ENCODE measurements around the gene RPL12.
"Not testable (repeated sequence)": the region's sequence is repeated elsewhere in the genome, so short reads cannot be mapped to it uniquely, and the experiment has no call there.

The RPL12 gene

DNA sequence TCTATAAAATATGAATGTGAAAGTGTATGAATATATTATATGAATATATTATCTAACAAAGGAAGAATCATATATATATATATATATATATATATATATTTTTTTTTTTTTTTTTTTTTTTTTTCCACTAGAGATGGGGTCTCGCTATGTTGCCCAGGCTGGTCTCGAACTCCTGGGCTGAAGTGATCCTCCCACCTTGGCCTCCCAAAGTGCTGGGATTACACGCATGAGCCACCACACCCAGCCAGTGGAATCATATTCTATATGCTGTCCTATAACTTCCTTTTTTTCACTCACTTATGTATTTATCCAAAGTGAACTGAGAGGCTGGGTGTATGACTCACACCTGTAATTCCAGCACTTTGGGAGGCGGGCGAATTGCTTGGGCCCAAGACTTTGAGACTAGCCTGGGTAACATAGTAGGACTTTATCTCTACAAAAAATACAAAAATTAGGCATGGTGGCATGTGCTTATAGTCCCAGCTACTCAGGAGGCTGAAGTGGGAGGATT, 15.3 kb upstream of the RPL12 start:
- FAIRE-seq = not testable (repeated sequence)

DNA sequence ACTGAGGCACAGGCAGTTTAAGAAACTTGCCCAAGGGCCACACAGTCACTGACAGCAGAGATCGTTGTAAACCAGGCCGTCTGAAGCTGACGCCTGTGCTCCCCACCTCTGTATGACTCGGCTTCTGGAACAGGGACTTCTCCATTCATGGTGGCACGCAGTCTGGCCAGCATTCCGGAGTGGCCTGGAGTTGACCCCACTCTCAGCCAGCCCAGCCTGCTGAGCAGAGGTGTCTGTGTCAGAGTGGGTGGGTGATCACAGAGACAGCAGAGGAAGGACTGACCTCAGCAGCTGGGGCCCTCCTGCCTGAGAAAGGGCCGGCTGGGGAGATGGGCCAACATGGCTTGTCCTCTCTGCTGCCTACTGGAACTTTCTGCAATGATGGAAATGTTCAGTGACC, 12.7 kb upstream of the RPL12 start:
- no peak for FAIRE-seq

DNA sequence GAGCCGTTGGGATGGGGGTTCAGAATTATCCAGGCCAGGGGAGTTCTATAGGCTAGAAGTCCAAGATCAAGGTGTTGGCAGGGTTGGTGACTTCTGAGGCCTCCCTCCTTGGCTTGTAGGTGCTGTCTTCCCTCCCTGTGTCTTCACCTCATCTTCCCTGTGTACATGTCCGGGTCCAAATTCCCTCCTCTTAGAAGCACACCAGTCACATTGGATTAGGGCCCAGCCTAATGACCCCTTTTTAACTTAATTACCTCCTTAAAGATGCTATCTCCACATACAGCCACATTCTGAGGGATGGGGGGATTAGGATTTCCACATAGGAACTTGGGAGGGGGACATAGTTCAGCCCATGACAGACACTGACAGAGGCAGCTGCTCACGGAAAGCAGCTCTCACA, 12.2 kb upstream of the RPL12 start:
- no peak for FAIRE-seq

DNA sequence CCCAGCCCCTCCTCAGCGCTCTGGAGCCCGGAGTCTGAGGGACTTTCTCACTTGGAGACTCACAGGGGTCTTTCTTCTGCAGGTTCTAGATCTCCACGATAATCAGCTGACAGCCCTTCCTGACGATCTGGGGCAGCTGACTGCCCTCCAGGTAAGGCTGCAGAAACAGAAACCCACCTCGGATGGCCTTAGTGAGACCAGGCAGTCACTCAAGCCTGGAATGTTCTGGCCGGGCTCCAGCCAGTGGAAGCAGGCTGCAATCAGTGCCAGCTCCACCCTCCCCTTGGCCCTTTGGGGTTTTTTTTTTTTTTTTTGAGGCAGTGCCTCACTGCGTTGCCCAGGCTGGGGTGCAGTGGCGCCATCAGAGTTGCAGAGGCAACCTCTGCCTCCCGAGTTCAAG, 7.7 kb upstream of the RPL12 start:
- no peak for FAIRE-seq

DNA sequence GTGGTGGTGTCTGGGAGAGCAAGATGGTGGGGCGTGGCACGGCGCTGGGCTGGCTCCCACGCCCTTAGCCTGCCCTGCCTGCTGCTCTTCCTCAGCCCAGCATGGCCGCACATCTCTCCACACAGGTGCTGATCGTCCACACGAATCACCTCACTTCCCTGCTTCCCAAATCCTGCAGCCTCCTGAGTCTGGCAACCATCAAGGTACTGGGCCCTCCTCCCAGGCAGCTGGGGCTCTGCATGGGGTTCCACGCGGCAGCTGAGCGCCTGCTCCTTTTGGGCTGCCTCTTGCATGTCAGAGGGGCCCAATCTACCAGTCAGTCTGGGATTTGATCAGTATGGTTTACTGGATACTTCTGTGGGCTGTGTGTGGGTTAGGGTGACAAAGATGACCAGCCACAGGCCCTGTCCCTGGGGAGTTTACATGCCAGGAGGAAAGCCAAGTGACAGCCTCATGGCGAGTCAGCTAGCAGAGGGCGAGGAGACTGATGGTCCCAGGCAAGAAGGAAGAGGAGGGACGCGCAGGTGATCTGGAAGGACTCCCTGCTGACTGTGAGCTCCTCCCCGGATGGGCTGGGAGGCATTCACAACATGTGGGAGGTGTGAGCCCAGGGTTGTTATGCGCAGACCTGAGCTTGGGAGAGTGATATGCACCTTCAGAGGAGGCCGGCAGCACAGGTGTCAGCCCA, 6.1 kb upstream of the RPL12 start:
- FAIRE-seq = no peak

DNA sequence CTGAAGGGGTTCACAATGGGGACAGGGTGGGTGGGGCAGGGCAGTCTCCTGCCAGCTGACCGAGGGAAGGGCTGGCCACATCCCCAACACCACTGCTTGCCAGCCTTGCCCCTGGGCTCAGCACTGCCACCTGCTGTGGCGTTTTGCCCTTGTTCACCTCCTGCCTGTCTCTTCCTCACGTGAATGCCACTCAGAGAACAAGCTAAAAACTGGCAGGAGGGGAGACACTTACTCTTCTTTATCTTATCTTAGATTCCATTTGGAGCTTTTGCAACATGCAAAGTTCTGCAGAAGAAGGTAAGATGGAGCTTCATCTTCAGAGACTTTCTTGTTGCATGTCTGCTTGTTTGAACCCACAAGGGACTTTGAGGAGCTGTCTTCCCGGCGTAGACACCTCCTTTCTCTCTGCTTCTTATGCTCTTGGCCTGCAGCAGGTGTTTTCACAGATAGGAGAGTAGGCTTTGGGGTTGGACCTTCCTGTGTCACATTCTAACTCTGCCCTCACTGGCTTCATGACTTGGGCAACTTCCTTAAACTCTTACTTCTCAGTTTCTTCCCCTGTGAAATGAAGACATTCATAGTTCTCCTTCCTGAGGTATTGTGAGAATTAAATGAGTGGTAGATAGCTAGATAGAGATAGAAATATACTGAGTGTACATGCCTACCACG, 4.3 kb upstream of the RPL12 start:
- FAIRE-seq = no peak

DNA sequence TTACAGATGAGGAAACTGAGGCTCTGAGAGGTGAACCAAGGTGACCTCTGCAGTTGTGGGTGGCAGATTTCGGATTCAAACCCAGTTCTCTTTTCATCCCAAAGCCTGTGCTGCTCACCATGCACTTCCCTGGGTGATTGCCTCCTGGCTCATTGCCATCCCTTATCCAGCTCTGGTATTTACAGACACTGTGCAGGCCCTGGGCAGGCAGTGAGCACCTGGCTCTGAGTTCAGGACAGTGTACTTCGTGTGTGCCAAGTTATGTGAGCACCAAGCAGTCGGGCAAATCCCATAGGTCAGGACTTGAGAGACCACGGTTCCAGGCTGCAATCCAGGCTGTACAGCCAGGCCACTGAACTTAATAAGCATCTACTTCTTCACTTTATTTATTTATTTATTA, 1.5 kb upstream of the RPL12 start:
- no peak for FAIRE-seq

DNA sequence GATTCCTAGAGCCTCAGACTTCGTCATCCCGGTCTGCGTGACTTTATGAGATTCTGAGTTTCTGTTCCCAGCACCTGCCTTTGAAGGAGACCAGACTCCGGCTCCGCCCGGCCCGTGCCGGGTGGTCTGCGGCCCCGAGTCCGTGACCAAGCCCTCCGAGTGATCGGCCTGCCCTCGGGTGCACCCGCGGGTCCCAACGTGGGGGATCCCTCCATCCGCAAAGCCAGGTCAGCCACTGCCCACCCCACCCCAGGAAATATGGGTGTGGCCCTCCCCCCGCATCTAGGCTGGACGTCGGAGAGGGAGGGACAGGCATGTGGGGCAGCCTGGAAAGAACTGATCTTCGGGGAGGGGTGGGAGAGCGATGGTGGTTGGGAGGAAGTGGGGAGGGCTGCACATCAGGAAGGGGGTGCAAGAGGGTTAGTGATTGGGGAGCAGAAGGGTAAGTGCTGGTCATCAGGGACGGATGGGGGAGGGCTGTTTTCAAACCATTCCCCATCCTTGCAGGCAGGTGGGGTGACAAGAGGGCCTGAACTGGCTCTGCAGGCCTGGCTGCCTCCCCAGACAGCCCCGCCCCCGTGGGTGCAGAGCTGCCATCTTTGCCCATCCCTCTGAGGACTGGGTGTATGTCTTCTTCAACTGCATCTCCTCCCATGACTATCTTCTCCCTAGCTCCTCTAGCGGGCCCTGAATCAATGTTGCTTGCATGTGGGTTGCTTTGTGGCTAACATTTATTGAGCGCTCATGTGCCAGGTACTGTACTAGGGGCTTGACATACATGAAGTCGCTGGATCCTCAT, 851 bp upstream of the RPL12 start:
- no peak for FAIRE-seq

DNA sequence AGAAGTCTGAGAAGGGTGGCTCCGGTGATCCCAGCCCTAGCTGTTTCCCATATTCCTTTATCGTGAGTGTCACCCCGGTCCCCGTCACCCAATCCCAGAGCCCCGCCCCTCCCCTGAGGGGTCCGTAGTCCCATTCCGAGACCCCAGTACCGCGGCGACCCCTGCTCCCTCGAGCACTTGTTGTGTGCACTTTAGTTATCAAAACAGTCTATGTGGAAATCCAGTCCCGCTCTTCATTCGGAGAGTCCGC, 327 bp upstream of the RPL12 start:
- no peak for FAIRE-seq

DNA sequence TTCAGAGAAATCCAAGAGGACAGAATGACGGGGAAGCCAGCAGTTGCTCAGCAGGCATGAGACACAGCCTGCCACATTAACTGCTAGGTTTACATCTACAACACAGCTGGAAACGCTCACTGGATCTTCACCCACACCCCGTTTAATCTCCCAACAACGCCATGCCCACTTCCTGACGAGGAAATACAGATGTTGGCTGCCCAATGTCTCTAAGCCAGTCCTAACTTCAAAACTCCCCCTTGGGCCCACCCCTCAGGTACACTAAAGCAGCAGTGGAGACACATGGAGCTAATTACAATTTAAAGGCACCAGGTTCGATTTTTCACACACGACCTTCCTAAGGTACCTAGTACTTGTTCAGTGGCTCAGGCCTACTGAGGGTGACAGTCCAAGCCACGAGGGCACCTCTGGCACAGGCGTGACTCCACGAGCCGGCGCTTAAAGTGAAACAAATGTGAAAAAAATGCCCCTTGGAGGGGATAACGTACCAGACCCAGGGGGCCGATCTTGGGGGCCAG, 904 bp downstream of the RPL12 start:
- FAIRE-seq = no peak

DNA sequence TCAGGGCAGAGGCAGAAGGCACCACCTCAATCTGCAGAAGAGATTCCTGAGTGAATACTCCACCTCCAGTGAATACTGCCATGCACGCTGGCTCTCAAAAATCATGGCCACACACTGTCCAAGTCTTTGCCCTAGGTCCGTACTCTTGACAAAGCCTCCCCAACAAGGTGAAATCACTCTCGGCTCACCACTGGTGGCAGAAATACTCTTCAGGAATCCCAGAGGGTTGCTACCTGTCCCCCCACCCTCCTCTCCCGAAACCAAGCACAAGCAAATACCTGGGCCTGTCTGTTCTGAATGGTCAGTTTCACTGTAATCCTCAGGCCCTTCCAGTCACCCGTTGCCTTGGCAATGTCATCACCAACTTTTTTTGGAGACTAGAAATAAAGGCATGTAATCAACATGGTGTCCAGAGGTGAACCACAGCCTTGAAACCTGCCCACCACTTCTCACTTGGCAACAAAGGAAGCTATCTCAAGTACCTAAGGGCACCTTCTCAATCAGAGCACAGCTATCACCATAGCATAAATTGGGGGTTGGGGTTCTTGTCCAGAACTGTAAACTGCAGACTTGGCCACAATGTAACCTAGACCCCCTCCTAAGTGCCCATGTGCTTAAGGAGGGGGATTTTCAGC, 1.8 kb downstream of the RPL12 start:
- no peak for FAIRE-seq

DNA sequence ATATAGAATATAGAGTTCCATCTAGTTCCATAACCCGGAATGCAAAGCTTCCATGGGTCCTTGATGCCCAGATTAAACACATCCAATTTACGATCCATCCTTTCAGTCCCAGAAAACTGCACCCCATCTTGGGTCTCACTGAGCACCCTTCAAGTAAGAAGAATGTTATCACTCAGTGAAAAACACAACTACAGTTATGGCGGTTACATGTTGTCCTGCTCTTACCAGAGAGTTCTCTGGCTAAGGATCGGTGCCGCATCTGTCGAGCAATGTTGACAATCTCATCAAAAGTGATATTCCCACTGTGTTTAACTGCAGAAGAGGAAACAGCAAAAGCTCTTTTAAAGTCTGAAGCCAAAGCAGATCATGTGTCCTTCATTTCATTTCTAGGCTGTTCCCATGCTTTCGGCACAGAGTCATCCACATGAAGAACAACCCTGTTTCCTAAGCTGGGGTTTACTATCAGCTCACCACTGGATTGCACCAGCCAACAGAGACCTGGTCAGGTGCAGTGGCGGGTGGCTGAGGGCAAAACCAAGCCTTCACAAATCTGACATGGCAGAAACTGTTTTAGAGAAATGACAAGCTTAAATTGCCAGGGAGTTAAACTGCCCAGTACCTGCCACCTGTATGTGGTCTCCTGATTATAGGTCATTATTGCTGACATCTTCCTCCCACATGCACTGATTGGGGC, 2.9 kb downstream of the RPL12 start:
- no peak for FAIRE-seq

DNA sequence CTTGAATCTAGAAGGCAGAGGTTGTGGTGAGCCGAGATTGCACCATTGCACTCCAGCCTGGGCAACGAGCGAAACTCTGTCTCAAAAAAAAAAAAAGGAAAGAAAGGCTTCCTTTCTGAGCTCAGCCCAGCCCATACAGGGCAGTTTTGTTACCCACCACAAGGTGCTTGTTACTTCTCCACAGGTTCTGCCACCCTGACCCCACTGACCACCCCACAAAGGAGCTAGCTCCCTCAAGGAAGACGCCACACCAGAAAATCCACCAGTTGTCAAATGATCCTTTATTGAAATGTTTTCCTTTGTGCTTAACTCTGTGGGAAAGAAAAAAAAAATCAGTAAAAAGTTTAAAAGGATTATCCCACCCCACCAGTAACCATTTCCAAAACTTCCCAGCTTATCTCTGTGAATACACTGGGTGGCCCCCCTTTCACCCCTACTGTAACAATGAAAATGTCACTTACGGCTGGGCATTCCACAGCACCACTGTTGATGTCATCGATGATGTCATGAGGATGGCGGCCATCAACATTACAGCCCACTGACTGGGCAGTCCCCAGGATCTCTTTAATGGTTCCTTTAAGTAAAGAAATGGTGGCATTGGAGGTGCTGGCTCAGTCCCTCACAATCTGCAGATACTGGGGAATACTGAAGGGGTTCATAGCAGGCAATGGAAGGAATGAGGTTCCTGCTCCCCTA, 3.6 kb downstream of the RPL12 start:
- no peak for FAIRE-seq

DNA sequence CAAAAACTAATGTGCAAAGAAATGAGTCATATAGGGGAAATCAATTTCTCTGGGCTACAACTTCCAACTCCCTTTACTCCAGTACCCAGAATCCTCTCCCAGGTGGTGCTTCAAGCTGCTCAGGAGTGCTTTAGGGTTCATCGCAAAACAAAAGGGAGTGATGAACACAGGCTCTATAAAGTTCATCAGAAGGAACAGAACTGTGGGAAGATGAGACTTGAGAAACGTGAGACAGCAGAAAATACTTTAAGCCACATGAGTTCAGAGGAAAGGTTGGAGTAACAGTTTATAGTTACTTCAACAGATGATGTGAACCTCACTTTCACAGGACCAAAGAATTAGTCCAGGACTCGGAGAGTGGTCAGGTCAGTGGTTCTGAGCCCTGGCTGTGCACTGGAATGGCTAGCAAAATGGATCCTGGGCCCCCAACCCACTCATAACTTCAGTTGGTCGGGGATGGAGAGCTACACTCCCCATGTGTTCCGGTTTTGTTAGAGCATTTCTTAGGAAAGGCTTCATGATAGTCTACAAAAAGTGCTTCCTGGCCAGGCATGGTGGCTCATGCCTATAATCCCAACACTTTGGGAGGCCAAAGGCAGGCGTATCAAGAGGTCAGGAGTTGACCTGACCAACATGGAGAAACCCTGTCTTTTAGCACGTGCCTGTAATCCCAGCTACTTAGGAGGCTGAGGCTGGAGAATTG, 4.3 kb downstream of the RPL12 start:
- no peak for FAIRE-seq

DNA sequence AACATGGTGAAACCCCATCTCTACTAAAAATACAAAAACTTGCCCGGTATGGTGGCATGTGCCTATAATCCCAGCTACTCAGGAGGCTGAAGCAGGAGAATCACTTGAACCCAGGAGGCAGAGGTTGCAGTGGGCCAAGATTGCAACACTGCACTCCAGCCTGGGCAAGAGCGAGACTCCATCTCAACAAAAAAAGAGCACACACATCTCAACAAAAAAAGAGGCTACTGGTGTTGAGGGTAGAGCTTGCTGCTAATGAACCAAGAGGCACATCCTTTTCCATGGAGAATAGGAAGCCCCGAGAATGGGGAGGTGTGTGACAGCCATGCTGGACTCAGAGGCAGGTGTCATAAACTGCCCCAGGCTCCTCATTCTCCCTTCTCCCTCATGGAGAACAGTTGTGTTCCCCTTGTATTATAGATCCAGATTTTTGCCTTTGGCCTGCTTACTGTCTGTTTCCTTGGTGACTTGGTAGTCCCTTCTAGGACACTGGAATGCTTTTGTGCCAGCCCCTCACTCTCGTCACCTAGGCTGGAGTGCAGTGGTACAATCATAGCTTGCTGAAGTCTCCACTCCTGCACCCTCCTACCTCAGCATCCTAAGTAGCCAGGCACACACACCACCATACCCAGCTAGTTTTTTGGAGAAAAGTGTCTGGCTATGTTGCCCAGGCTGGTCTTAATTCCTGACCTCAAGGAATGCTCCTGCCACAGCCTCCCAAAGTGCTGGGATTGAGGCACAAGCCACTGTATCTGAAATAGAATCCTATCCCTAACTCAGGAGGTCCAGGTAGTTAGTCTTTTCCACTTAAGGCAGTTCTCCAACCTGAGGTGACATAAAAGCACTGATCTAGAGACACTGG, 5.1 kb downstream of the RPL12 start:
- no peak for FAIRE-seq

DNA sequence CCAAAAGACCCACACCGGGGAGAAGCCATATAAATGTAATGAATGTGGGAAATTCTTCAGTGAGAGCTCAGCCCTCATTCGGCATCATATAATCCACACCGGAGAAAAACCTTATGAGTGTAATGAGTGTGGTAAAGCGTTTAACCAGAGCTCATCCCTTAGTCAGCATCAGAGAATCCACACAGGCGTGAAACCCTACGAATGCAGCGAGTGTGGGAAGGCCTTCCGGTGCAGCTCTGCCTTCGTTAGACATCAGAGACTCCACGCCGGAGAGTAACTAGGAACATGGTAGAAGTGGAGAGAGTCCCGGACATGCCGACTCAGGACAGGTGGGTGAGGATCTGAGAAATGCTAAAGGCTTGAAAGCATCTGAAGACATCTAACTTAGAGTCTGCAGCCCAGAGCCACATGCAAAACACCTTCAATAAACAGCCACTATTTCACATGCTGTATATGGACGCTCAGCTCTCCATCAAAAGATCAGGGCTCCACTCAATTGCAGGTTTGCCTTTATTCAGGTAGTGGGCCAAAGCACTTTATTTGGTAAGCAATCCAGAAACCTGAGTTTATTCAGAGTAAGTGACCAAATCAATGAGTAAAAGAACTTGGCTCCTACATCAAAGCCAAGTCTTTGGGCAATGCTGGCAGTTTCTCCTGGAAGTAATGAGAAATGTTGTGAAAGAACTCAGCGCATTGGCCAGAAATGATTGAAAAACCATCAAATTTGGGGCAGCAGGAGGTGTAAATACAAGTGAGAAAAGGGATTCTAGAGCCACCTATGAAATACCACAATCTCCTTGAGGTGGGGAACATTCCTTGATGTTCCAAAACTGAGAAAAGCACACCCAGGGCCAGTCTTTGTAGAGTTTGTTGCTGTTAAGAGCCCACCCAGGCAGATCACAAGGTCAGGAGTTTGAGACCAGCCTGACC, 6.0 kb downstream of the RPL12 start:
- FAIRE-seq = no peak

DNA sequence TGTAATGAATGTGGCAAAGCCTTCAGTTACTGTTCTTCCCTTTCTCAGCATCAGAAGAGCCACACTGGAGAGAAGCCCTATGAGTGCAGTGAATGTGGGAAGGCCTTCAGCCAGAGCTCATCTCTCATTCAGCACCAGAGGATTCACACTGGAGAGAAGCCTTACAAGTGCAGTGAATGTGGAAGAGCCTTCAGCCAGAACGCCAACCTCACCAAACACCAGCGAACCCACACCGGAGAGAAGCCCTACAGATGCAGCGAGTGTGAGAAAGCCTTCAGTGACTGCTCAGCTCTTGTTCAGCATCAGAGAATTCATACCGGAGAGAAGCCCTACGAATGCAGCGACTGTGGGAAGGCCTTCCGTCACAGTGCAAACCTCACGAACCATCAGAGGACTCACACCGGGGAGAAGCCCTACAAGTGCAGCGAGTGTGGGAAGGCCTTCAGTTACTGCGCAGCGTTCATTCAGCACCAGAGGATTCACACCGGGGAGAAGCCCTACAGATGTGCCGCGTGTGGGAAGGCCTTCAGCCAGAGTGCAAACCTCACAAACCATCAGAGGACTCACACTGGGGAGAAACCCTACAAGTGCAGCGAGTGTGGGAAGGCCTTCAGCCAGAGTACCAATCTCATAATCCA, 6.8 kb downstream of the RPL12 start:
- FAIRE-seq = no peak

DNA sequence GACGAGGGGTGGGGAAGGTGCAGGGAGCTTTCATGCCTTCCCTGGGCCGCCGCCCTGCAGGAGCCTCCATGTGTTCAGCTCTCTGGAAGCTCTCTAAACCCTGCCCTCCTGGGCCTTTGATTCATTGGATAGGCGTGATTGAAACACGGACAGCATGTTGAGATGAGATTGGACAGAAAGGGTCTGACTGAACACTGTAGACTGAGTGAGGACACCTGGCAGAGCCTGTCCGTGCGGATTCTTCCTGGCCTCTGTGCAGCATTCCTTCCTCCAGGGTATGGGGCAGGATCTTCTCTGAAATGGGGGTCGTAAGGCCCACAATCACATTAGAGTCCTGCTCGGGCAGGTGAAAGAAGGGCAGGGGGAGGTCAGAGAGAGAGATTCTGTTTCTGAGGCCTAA, 12.8 kb downstream of the RPL12 start:
- FAIRE-seq = no peak
